CD4-positive, alpha-beta T cell treated with Interleukin-17A for 1 hour (primary cell): ENCODE results near the gene NPS.

Source experiments
- DNase-seq: peaks from one replicate; pipeline ENCODE4 v3.0.0-alpha.2; 2020

The NPS gene, protein sequence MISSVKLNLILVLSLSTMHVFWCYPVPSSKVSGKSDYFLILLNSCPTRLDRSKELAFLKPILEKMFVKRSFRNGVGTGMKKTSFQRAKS

DNA sequence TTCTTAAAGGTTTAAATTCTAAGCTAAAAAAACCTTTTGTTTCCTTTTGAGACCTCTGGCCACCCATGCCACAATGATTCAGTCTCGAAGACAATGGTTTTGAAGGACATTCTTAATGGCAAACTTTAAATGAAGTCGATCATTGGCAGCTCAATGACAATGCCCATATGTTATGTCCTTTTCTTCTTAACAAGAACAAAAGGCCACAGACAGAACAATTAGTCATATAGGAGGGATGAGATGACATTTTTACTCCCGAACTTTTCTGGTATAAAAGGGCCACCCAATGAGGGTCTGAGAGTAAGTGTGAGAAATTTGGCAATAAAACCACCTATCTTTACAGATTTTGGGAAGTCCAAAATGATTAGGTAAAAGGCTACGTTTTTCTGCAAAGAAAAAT, at the start of gene NPS:
Gene NPS (plus strand): TSS at position 301 of the 400 bp plus-strand sequence. CDS start 60 bp downstream, at position 361.
- no peak for DNase-seq

DNA sequence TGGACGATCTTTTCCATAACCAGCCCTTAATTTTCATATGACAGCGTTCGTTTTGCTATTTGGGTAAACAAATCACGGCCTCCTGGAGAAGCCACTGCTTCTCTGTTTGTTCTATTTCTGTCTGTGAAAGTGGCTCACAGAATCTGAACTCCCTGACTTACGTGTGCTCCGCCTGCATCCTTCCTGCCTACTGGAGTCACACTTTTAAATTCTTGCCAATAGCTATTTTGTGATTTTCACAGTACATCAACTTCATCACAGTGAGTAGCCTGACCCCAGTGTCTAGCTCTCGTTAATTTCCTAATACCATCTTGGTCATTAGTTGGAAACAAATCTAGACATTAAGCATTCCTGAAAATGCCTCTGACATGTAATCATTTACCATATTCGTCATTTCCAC, 49.0 kb upstream of the NPS start:
- DNase-seq, result no peak

DNA sequence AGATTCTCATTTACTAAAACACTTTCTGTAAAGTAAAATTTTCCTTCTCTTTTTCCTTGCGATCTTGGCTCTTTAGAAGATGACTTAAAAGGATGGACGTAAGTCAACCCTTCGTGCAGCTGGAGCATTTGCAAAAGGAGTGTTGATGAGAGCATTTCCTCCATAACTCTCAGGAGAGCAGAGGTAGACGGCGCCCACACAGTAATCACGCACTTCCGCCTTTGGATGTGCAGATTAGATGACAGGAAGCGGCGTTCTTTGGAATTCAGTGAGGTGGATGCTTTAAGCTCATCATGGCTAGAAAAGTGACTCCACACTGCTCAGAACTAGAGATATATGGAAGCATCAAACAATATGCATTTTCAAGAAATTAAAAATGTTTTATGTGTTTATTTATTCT, 43.0 kb upstream of the NPS start:
- DNase-seq, result no peak

DNA sequence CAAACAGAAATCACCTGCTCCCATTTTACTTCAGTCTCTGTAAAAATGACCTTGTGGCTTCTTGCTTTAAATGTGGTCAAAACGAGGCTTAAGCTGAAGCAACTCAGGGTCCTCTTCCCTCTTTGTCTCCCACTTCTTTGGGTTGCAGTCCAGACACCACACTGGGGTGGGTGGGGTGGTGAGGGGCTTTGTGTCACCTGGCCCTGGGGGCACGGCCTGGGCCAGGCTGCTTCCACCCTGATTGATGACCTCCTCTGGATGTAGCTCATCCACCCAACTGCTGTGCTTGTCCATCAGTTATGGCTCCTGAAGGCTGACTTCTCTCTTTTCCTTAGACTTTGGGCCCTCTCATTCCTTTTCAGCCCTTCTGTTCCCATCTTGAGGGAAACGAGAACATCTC, 26.8 kb upstream of the NPS start:
- DNase-seq, result no peak

- no peak for DNase-seq
Observed at GRCh38 chr10:127523476-127523875, 25.6 kb upstream of the NPS start.

DNA sequence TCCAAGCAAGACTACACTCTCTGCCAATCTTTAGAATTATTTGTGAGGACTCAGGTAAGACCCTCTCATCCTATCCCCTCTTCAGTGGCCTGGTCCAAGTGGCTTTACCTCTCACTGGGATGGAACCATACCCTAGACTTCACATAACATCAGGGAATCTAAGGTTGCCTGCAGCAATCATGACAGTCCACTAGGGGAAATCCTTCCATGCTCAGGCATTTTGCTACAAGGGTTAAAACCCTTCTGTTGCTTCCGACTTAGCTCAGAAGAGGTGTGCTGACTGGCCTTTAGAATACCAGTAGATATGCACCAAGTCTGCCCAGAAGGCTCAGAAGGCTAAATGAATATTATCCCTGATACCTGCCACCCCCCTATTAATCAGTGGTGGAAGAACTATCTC, 24.9 kb upstream of the NPS start:
- DNase-seq, result no peak

DNA sequence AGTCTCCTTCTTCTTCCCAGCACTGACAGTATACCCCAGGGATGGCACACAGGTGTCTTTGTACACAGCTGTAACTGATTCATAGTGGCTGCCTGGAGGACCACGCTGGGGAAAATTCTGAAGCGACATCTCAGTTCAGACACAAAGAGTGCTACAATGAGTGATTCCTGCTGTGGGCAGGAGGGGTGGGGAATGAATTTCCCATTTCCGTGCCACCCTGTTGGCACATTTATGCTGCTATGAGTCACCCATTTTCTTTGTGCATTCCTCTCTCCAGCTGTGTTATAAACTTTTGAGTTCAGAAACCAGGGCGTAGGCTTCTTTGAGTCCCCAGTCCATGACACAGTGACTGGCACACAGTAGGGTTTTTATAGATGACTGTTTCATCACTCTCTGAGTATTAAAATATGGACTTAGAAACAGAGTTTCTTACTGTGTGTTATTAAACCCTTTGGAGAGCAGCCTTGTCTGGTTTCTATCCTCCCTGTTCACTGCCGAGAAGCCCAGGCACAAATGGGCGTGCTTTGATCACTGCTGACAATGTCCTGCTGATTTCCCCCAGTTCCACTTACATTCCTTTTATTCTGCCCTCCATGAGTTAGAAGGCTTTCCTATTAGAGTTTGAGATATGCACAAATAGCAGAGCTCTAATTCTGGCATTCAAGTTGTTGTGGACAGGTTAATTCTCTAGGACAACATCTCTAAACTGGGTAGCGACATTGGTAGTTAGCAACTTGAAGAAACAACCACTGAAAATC, 24.0 kb upstream of the NPS start:
- DNase-seq, result no peak

DNA sequence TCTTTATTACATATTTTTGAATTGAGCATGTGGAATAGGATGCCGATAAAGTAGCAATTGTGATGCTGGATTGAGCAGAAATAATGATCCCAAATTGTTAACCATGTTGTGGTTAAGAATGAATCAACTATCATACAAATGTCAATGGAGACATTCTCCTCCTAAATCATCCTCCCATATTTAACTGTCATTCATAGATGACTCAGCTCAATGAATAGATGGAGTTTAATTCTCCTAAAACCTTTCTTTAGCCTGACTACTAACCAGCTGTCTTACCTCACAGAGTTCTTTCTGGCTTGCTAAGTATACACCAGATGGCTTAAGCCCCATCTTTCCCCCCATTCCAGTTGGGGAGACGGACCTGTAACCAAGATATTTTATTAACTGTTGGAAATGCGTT, 23.4 kb upstream of the NPS start:
- DNase-seq, result no peak

DNA sequence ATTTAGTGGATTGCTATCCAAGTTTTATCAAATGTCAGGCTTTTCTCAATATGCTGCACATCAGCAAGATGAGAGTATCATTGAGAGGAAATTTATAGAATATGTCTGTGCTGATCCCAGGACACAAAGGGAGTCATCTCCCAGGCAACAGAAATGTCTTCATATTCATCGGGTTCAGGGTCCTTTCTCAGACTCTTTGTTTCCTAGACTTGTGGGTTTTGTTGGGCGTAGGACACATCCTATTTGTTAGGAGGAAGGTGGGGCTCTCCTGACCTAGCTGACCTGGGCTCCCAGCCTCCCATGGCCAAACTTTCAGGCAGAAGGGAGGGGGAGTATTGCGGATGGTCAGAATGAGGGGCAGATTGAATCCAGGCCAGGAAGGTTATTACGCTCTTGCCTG, 22.9 kb upstream of the NPS start:
- no peak for DNase-seq

GRCh38 chr10:127527320-127527719, 21.8 kb upstream of the NPS start:
- no peak for DNase-seq

DNA sequence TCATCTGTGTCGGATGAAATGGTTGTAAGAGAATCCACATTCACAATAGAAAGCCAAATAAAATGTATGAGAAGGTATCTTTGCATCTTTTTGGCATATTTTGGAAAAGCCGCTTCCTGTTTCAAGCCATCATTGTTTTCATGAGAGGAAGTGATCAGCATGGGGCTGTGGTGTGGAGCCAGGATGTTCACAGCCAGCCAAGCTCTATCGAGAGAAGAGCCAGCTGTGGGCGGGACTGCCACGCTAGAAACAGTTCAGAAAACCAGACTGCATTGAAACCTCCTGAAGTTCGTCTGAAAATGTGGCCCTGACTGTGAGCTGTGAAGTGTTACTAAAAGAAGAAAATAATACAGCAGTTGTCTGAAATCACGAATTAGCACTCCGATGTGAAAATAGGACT, 21.2 kb upstream of the NPS start:
- no peak for DNase-seq

DNA sequence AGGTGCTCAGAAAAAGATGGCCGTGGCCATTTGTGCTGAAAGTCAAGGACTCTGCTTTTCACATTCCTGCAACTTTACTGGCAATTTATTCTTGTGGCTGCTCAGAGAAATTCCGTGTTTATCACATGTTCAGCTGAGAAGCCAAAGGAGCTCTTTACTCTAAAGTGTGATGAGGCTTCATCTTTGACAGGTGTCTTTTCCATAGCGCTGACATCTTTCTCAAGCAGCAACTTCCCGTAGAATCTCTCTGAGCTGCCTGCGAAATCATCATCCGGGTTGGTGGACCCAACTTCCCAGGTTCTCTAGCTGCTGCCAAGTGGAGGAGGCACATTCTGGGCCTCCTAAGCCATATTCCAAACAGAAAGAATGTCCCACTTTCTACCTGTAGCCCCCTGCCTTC, 16.9 kb upstream of the NPS start:
- DNase-seq, result no peak

DNA sequence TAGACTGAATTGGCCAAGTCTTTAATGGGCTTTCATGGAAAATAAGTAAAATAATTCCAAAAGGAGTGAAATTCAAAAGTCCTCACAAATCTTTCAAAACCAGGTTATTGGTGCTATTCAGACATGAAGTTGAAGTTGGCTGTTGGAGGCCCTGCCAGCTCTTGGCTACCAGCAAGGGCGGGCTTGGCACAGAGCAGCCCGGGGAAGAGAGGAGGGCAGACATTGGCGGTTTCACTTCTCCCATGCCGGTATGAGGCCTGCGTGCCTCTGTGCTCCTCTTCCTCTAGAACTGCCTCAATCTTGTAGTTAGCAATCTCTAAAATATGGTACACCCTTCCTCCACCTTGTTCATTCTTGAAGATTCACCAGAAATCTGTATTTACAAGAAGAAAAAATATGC, 16.4 kb upstream of the NPS start:
- DNase-seq, result no peak

DNA sequence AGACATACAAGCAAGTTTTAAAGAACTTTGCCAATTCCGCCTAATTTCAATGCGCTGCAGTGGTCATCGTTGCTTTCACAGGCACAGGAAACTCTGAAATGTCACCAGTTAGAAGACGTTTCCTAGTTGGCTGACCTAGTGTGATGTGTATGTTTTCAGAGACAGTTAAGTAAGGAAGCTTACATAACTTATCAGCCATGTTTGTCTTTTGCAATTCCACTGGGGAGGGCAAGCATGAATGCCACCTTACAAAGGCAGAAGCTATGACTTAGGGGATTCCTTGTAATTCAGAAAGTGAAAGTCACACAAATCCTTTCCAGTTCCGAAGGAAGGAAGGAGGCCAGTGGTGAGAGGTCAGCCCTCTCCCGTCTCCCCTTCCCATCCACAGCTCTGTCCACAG, 15.0 kb upstream of the NPS start:
- DNase-seq, result no peak

- no peak for DNase-seq
Observed at GRCh38 chr10:127534496-127534895, 14.6 kb upstream of the NPS start.

GRCh38 chr10:127535802-127536515, 13.2 kb upstream of the NPS start:
- DNase-seq, result no peak

DNA sequence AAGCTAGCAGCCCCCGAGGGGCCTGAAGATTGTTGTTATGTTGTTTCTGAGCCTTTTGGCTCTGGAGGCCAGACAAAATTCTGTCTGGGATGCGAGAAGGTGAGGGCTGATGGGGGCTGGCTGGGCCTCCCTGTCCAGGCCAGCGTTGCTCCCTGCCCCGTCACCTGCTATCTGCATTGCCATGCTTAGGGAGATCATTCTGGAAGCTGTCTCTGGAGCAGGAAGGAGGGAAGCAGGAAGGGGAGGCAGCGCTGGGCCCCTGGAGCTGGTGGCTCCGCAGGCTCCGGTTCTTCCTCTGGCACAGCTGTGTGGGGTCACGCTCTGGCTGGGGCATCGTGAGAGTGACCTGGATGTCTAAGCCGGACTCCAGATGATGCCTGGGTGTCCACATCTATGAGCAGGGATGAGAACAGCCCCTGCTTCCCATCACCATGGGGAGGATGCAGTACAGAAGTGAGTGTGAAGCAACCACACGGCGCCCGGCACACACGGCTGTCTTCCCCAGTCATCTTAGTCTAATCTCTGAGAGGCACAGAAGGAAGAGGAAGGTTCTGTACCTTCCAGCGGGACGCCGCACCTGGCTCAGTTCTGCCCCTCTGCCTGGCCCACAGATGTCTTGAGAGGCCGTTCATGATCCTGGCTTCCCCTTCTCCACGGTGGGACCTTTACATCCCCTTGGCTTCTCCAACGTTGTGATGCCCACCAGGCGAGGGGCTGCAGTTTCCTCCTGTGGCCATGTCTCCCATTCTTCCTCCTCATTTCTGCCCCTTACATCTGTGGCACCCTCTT, 11.9 kb upstream of the NPS start:
- no peak for DNase-seq

GRCh38 chr10:127537924-127538323, 11.2 kb upstream of the NPS start:
- DNase-seq, result no peak

DNA sequence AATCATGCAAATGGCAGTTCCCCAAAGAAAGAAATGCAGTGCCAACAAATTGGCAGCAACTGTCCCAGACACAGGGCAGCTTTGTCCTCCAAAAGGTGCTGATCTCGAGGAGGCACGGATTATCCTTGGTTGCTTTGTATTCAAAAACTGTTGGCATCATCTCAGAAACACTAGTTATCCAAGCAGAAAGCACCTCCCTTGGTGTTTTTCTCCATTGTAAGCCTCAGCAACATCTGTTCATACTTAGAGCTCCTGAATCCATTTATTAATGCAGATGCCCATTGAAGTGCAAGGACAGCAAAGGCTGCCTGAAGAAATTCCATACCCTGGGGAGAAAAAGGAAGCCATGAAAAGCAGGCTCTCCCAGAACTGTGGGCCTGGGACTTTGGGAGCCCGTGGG, 1.1 kb upstream of the NPS start:
- no peak for DNase-seq

- DNase-seq, result no peak
Observed at GRCh38 chr10:127550861-127551260, 1.8 kb downstream of the NPS start.

GRCh38 chr10:127552446-127552845, 3.3 kb downstream of the NPS start:
- no peak for DNase-seq

DNA sequence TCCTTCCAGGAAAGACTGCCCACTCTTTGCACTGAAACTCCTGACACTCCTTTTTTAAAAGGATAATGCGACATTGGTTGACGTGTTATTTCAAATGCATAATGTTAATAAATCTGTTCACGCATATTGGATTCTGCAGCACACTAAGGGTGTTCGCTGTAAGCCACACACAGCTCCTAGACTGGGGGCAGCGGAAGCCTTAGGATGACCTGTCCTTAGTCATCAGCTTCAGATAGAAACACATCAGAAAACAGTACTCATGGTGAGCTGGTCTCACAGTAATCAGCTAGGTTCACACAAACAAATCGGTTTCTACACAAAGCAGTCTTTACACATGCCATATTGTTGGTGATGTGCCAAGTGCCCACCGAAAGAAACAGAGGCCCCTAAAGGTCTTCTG, 4.3 kb downstream of the NPS start:
- no peak for DNase-seq

DNA sequence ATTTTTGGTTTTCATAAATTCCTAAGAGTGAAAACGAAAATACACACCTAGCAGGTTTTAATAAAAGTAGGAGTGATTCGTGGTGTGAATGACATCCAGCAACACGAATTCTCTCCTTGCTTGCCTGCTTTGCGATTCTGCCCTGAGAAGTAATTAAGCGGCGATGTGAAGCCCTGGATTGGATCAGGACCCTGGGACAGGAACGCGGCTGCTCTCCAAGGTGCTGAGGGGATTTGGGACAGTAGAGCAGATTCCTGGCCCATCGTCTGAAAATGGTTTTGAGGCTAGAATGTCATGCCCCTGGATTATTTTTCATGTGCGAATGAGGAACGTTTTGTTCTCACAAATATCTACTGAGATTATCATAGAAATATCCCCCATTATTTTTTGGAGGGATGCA, 7.8 kb downstream of the NPS start:
- DNase-seq, result no peak

DNA sequence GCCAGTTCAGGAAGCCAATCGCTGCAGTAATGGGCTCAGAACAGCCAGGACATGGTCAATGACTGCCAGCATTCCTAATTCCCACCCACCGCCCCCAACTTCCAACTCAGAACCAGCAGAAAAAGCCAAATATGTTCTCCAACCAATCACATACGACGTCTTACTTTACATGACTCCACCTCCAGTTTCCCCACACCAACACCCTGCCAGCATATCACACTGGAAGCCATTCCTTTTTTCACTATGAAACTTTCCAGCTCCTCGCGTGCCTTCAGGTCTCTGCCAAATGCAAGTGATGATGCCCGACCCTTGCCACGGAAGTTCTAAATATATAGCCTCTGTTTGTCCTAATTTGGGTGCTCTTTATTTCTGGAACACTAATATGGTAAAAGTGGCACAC, 12.5 kb downstream of the NPS start:
- DNase-seq, result no peak
